IPS DF 4.7 (cell line): Measurements from ENCODE around the gene ACAP2.

Source experiments
- DNase-seq: peaks from one replicate; pipeline ENCODE4 v3.0.0-alpha.2; 2013; ENCODE audit warnings: low spot score; ENCODE audit errors: extremely low read depth

ACAP2 gene

GRCh38 chr3:195260280-195260905, 182.4 kb downstream of the ACAP2 start:
- no peak for DNase-seq

- no peak for DNase-seq
These were observed 183.1 kb downstream of the ACAP2 start for GRCh38 chr3:195259475-195260279.

GRCh38 chr3:195259154-195259474, 183.7 kb downstream of the ACAP2 start:
- DNase-seq = no peak

GRCh38 chr3:195258449-195259153, 184.2 kb downstream of the ACAP2 start:
- no peak for DNase-seq

- DNase-seq = no peak
These were observed 185.1 kb downstream of the ACAP2 start for GRCh38 chr3:195257454-195258448.

- no peak for DNase-seq
These were observed 186.0 kb downstream of the ACAP2 start for GRCh38 chr3:195256639-195257453.

- DNase-seq = no peak
These were observed 187.0 kb downstream of the ACAP2 start for GRCh38 chr3:195255571-195256501.

- DNase-seq = no peak
These were observed 187.7 kb downstream of the ACAP2 start for GRCh38 chr3:195255176-195255500.

- no peak for DNase-seq
These were observed 188.2 kb downstream of the ACAP2 start for GRCh38 chr3:195254454-195255175.

GRCh38 chr3:195253923-195254432, 188.8 kb downstream of the ACAP2 start:
- DNase-seq = no peak

- no peak for DNase-seq
These were observed 191.3 kb downstream of the ACAP2 start for GRCh38 chr3:195251336-195252065.

GRCh38 chr3:195250473-195251251, 192.2 kb downstream of the ACAP2 start:
- no peak for DNase-seq

GRCh38 chr3:195249858-195250464, 192.9 kb downstream of the ACAP2 start:
- DNase-seq = no peak

GRCh38 chr3:195249057-195249770, 193.6 kb downstream of the ACAP2 start:
- no peak for DNase-seq

- DNase-seq = no peak
These were observed 194.5 kb downstream of the ACAP2 start for GRCh38 chr3:195248281-195248680.

GRCh38 chr3:195247863-195248189, 195.0 kb downstream of the ACAP2 start:
- no peak for DNase-seq
